IMR-90 (cell line): Measurements from ENCODE around the gene FANCE. TPM values are rescaled to one million over a fixed set of nuclear protein-coding genes. Genes with fewer than 3 reads are reported as not detected.

ENCODE experiments used
- ATAC-seq: fragments of 200-7000 bp; cut with Tn5 transposase; 2 replicates; pipeline ENCODE4 v1.9.1; 2020; ENCODE audit warnings: low read depth, mild to moderate bottlenecking, moderate library complexity
- BruUV-seq: library from RNA; stranded (reverse); fragments of 400-500 nt; replicated peaks from 2 replicates; lab custom pipeline; 2021; lab: Mats Ljungman, UMichigan
- CTCF ChIA-PET: fragments of 300-600 bp; formaldehyde crosslinking; extraction: SDS; loops from one replicate; lab custom pipeline; 2021; ENCODE audit warnings: antibody characterized with exemption; lab: Yijun Ruan, JAX
- POLR2A ChIA-PET: fragments of 300-600 bp; sonication (Branson Sonifier 250); formaldehyde crosslinking; loops from one replicate; lab custom pipeline; 2022; ENCODE audit warnings: antibody characterized with exemption; ENCODE audit not compliant: unreplicated experiment; lab: Charles Lee
- DNase-seq: peaks from one replicate; pipeline ENCODE4 v3.0.0; 2013
- H2AFZ ChIP-seq: replicated peaks from 2 replicates; pipeline ENCODE3; 2013; ENCODE audit warnings: low read length, mild to moderate bottlenecking; ENCODE audit not compliant: poor library complexity
- H2AK5ac ChIP-seq: 2 replicates; pipeline ENCODE4 v1.6.1; 2013; ENCODE audit warnings: low read depth, low read length, inconsistent platforms
- H2AK9ac ChIP-seq: replicated peaks from 2 replicates; pipeline ENCODE3; 2013; ENCODE audit warnings: mild to moderate bottlenecking, low read depth, low read length, moderate library complexity; ENCODE audit not compliant: poor library complexity
- H2BK120ac ChIP-seq: 2 replicates; pipeline ENCODE4 v1.6.1; 2013; ENCODE audit warnings: low read depth, low read length, inconsistent platforms
- H2BK15ac ChIP-seq: 3 replicates; pipeline ENCODE4 v1.6.1; 2013; ENCODE audit warnings: low read depth, low read length, inconsistent platforms
- H2BK20ac ChIP-seq: 2 replicates; pipeline ENCODE4 v1.6.1; 2013; ENCODE audit warnings: low read depth, mild to moderate bottlenecking, inconsistent platforms, low read length, moderate library complexity
- H2BK5ac ChIP-seq: 2 replicates; pipeline ENCODE4 v1.6.1; 2013; ENCODE audit warnings: mild to moderate bottlenecking, low read depth, low read length, inconsistent platforms; ENCODE audit not compliant: poor library complexity, severe bottlenecking
- H3K14ac ChIP-seq: replicated peaks from 2 replicates; pipeline ENCODE4 v1.6.1; 2013; ENCODE audit warnings: low read depth, low read length, inconsistent platforms
- H3K18ac ChIP-seq: 2 replicates; pipeline ENCODE4 v1.6.1; 2013; ENCODE audit warnings: low read depth, low read length, control low read depth
- H3K23ac ChIP-seq: 2 replicates; pipeline ENCODE4 v1.6.1; 2013; ENCODE audit warnings: low read depth, low read length, inconsistent platforms
- H3K27ac ChIP-seq: 2 replicates; pipeline ENCODE4 v1.5.1; 2013; ENCODE audit warnings: mild to moderate bottlenecking, control low read depth, low read length; ENCODE audit not compliant: insufficient read depth
- H3K27me3 ChIP-seq: 2 replicates; pipeline ENCODE4 v1.6.1; 2013; ENCODE audit warnings: low read length; ENCODE audit not compliant: control insufficient read depth, insufficient read depth
- H3K36me3 ChIP-seq: 2 replicates; pipeline ENCODE4 v1.6.1; 2013; ENCODE audit warnings: low read length, mixed read lengths; ENCODE audit not compliant: control insufficient read depth, insufficient read depth
- H3K4ac ChIP-seq: 2 replicates; pipeline ENCODE4 v1.6.1; 2013; ENCODE audit warnings: low read depth, low read length, inconsistent platforms
- H3K4me1 ChIP-seq: 2 replicates; pipeline ENCODE4 v1.6.1; 2013; ENCODE audit warnings: low read length, mixed read lengths; ENCODE audit not compliant: control insufficient read depth, insufficient read depth
- H3K4me2 ChIP-seq: 2 replicates; pipeline ENCODE4 v1.6.1; 2013; ENCODE audit warnings: low read depth, mild to moderate bottlenecking, control low read depth, low read length, moderate library complexity
- H3K4me3 ChIP-seq: 2 replicates; pipeline ENCODE4 v1.5.1; 2013; ENCODE audit warnings: low read depth, mild to moderate bottlenecking, control low read depth, low read length, moderate library complexity; ENCODE audit not compliant: insufficient read depth
- H3K56ac ChIP-seq: 2 replicates; pipeline ENCODE4 v1.6.1; 2013; ENCODE audit warnings: low read length, inconsistent platforms; ENCODE audit not compliant: insufficient read depth; ENCODE audit errors: extremely low read depth
- H3K79me1 ChIP-seq, 2 experiments: 2 replicates each; pipeline ENCODE4 v1.6.1; 2013; ENCODE audit warnings: low read length in 2 of 2, inconsistent platforms in 1 of 2, low read depth in 1 of 2
- H3K9ac ChIP-seq: 2 replicates; pipeline ENCODE4 v1.6.1; 2013; ENCODE audit warnings: low read depth, low read length, control low read depth
- H3K9me1 ChIP-seq: 2 replicates; pipeline ENCODE4 v1.6.1; 2013; ENCODE audit warnings: low read length, inconsistent platforms; ENCODE audit not compliant: insufficient read depth
- H3K9me3 ChIP-seq: 2 replicates; pipeline ENCODE4 v1.6.1; 2013; ENCODE audit warnings: low read length; ENCODE audit not compliant: control insufficient read depth, insufficient read depth
- H4K20me1 ChIP-seq: 2 replicates; pipeline ENCODE4 v1.6.1; 2013; ENCODE audit warnings: low read length, inconsistent platforms; ENCODE audit not compliant: insufficient read depth
- H4K5ac ChIP-seq: 2 replicates; pipeline ENCODE4 v1.6.1; 2013; ENCODE audit warnings: mild to moderate bottlenecking, low read depth, low read length, control low read depth
- H4K8ac ChIP-seq, 2 experiments: 2 replicates each; pipeline ENCODE4 v1.6.1; 2013; ENCODE audit warnings: low read depth in 2 of 2, low read length in 2 of 2, control low read depth in 1 of 2, inconsistent platforms in 1 of 2
- H4K91ac ChIP-seq: 2 replicates; pipeline ENCODE4 v1.6.1; 2013; ENCODE audit warnings: low read depth, low read length, inconsistent platforms; ENCODE audit not compliant: insufficient read depth
- BHLHE40 ChIP-seq: fragments of 150-350 bp; IDR thresholded peaks from 2 replicates; pipeline ENCODE4 v1.6.1; 2016; ENCODE audit warnings: mild to moderate bottlenecking, low read depth, low read length
- CEBPB ChIP-seq: IDR thresholded peaks from 2 replicates; pipeline ENCODE4 v1.6.1; 2012; ENCODE audit warnings: low read depth, low read length, improper control_type of control experiment
- CHD1 ChIP-seq: IDR thresholded peaks from 2 replicates; pipeline ENCODE4 v1.6.1; 2012; ENCODE audit warnings: low read depth, low read length, improper control_type of control experiment
- CTCF ChIP-seq: conservative IDR thresholded peaks from 2 replicates; pipeline ENCODE4 v1.5.1; 2012; ENCODE audit warnings: mild to moderate bottlenecking, low read depth, low read length, improper control_type of control experiment
- ELK1 ChIP-seq: fragments of 150-350 bp; IDR thresholded peaks from 2 replicates; pipeline ENCODE4 v1.6.1; 2016; ENCODE audit warnings: low read depth, mild to moderate bottlenecking, low read length, moderate library complexity, borderline replicate concordance
- FOS ChIP-seq: fragments of 150-350 bp; IDR thresholded peaks from 2 replicates; pipeline ENCODE4 v1.6.1; 2016; ENCODE audit warnings: low read depth, low read length
- MAFK ChIP-seq: IDR thresholded peaks from 2 replicates; pipeline ENCODE4 v1.6.1; 2012; ENCODE audit warnings: low read depth, low read length, improper control_type of control experiment
- MAZ ChIP-seq: IDR thresholded peaks from 2 replicates; pipeline ENCODE4 v1.6.1; 2012; ENCODE audit warnings: low read depth, mild to moderate bottlenecking, low read length, improper control_type of control experiment, moderate library complexity, borderline replicate concordance
- MXI1 ChIP-seq: IDR thresholded peaks from 2 replicates; pipeline ENCODE4 v1.6.1; 2012; ENCODE audit warnings: low read depth, mild to moderate bottlenecking, low read length, moderate library complexity, borderline replicate concordance
- NFE2L2 ChIP-seq: fragments of 150-350 bp; IDR thresholded peaks from 2 replicates; pipeline ENCODE4 v1.6.1; 2016; ENCODE audit warnings: low read depth, mild to moderate bottlenecking, low read length
- POLR2A ChIP-seq: IDR thresholded peaks from 2 replicates; pipeline ENCODE4 v1.6.1; 2012; ENCODE audit warnings: mild to moderate bottlenecking, low read depth, low read length
- RAD21 ChIP-seq: IDR thresholded peaks from 2 replicates; pipeline ENCODE4 v1.6.1; 2012; ENCODE audit warnings: low read length, improper control_type of control experiment
- RCOR1 ChIP-seq: IDR thresholded peaks from 2 replicates; pipeline ENCODE4 v1.6.1; 2012; ENCODE audit warnings: mild to moderate bottlenecking, low read length, improper control_type of control experiment; ENCODE audit not compliant: insufficient replicate concordance
- RFX5 ChIP-seq: IDR thresholded peaks from 2 replicates; pipeline ENCODE4 v1.8.0; 2012; ENCODE audit warnings: low read depth, mild to moderate bottlenecking, low read length, moderate library complexity
- SMC3 ChIP-seq: fragments of 150-350 bp; IDR thresholded peaks from 2 replicates; pipeline ENCODE4 v1.6.1; 2016; ENCODE audit warnings: low read depth, mild to moderate bottlenecking, antibody characterized with exemption, low read length, moderate library complexity
- USF2 ChIP-seq: fragments of 150-350 bp; IDR thresholded peaks from 2 replicates; pipeline ENCODE4 v1.6.1; 2017; ENCODE audit warnings: mild to moderate bottlenecking, antibody characterized with exemption, low read length, low read depth
- WGBS, 2 experiments: methylation state at CpG; one replicate each; pipeline versions ENCODE4 v1.1.5 to v1.1.7; 2013; ENCODE audit warnings: missing lambda C conversion rate in 2 of 2; ENCODE audit not compliant: insufficient read length in 1 of 2; ENCODE audit errors: extremely low coverage in 2 of 2; 5-methylcytosine and 5-hydroxymethylcytosine counted together
- dilution Hi-C: fragments of 300-500 bp; cut with HindIII; formaldehyde crosslinking; loops from one replicate; pipeline ENCODE4 v1.14.3; 2018; ENCODE audit warnings: low sequenced_read_pairs; ENCODE audit not compliant: unreplicated experiment
- in situ Hi-C: fragments of 300-500 bp; cut with MboI; formaldehyde crosslinking; loops from 3 replicates; pipeline ENCODE4 v1.14.3; 2019; ENCODE audit warnings: low sequenced_read_pairs, inconsistent platforms, mixed read lengths
- intact Hi-C: fragments of 100-400 bp; cut with micrococcal nuclease; formaldehyde crosslinking; loops from 2 replicates; pipeline ENCODE4 v1.10.0; 2022
- polyA plus RNA-seq, 3 experiments: library from polyadenylated mRNA; depleted of rRNA; stranded (reverse); fragments of >200 nt; gene quantifications; 2 replicates each; pipeline ENCODE4 v1.2.3, GENCODE V29; 2012; ENCODE audit warnings: low replicate concordance in 1 of 3
- total RNA-seq: library from RNA; depleted of rRNA; stranded (reverse); fragments of >200 nt; gene quantifications from 2 replicates; pipeline ENCODE4 v1.2.3, GENCODE V29; 2012

The FANCE gene
- total and polyA plus RNA-seq, 2 of the 4 experiments (the other 2 are of a cell fraction): 7.1 to 9.1 TPM

- H3K4me2 ChIP-seq: no peak overlapping the region
- H3K9me1 ChIP-seq: peaks cover 22% of the 10 kb centered on the region
- no peak overlapping the region for H3K27ac ChIP-seq
- H3K9me3 ChIP-seq: no peaks in the 10 kb centered on the region
- H3K79me1 ChIP-seq: peaks cover 28 to 90% of the 10 kb centered on the region in 2 experiments
- H4K5ac ChIP-seq: no peak overlapping the region
- H2BK5ac ChIP-seq: no peak overlapping the region
- no peak overlapping the region for H4K91ac ChIP-seq
- no peak overlapping the region for H3K23ac ChIP-seq
- no peak overlapping the region for H2AK9ac ChIP-seq
- H3K27me3 ChIP-seq: no peaks in the 10 kb centered on the region
- no peak overlapping the region for H3K14ac ChIP-seq
- ChIA-PET POLR2A (no interaction called here), CTCF (no interaction called here)
- no peak overlapping the region for H3K56ac ChIP-seq
- TF ChIP-seq ELK1 (no peak), SMC3 (no peak), MAZ (no peak), USF2 (no peak), RAD21 (no peak), CTCF (no peak), CEBPB (no peak), CHD1 (no peak), MAFK (no peak), FOS (no peak), MXI1 (no peak), RCOR1 (no peak), BHLHE40 (no peak), NFE2L2 (no peak), POLR2A (no peak), RFX5 (no peak)
- intact Hi-C loops (no loop called here), in situ Hi-C loops (no loop called here), dilution Hi-C loops (no loop called here)
- no peak overlapping the region for H3K4me3 ChIP-seq
- H4K20me1 ChIP-seq: peaks cover 13% of the 10 kb centered on the region
- BruUV-seq: no TSS peak
- no peak overlapping the region for H2BK15ac ChIP-seq
- no peak for ATAC-seq
- peaks cover 36% of the 10 kb centered on the region for H3K36me3 ChIP-seq
- H2BK120ac ChIP-seq: no peak overlapping the region
- no peak overlapping the region for H3K9ac ChIP-seq
- peaks cover 10% of the 10 kb centered on the region for H3K4me1 ChIP-seq
- H3K4ac ChIP-seq: no peak overlapping the region
- no peak overlapping the region for H4K8ac ChIP-seq
- H2AK5ac ChIP-seq: no peak overlapping the region
- no peak for DNase-seq
- 0% methylated on average over 1 of the region's 3 CpGs; no CpG with 5 or more reads in 1 of the 2 experiments for WGBS, 2 experiments
- no peak overlapping the region for H2AFZ ChIP-seq
- no peak overlapping the region for H3K18ac ChIP-seq
- H2BK20ac ChIP-seq: no peak overlapping the region
These were observed 42.0 kb upstream of the FANCE start for GRCh38 chr6:35410131-35410530.
